WTC11 (cell line): ENCODE results near the gene CCDC60.

Source experiments
- CREB1 ChIP-seq: sonication (generic); formaldehyde crosslinking; IDR thresholded peaks from 2 replicates; pipeline ENCODE4 v1.8.0; 2023; ENCODE audit warnings: mild to moderate bottlenecking, missing genetic modification reagents
- CREM ChIP-seq: sonication (generic); formaldehyde crosslinking; IDR thresholded peaks from 2 replicates; pipeline ENCODE4 v1.8.1; 2022; ENCODE audit warnings: mild to moderate bottlenecking, missing genetic modification reagents, moderate library complexity
- CTCF ChIP-seq: fragments of 200-600 bp; IDR thresholded peaks from 2 replicates; pipeline ENCODE4 v1.8.0; 2022; ENCODE audit warnings: antibody characterized with exemption
- FOXP4 ChIP-seq: sonication (generic); formaldehyde crosslinking; IDR thresholded peaks from 2 replicates; pipeline ENCODE4 v1.8.0; 2022; ENCODE audit warnings: mild to moderate bottlenecking, missing genetic modification reagents
- GRHL2 ChIP-seq: fragments of 250-450 bp; sonication (Bioruptor Pico); IDR thresholded peaks from 2 replicates; pipeline ENCODE4 v1.8.0; 2022; ENCODE audit warnings: mild to moderate bottlenecking, moderate library complexity; ENCODE audit not compliant: insufficient replicate concordance, severe bottlenecking
- KAT7 ChIP-seq: sonication (generic); formaldehyde crosslinking; IDR thresholded peaks from 2 replicates; pipeline ENCODE4 v1.8.1; 2023; ENCODE audit warnings: missing genetic modification reagents, mild to moderate bottlenecking, borderline replicate concordance
- NR2C2 ChIP-seq: sonication (generic); formaldehyde crosslinking; IDR thresholded peaks from 2 replicates; pipeline ENCODE4 v1.8.0; 2022; ENCODE audit warnings: mild to moderate bottlenecking, missing genetic modification reagents
- NR3C1 ChIP-seq: sonication (generic); formaldehyde crosslinking; conservative IDR thresholded peaks from 2 replicates; pipeline ENCODE4 v1.8.1; 2023; ENCODE audit warnings: low read depth, mild to moderate bottlenecking, missing genetic modification reagents
- RELA ChIP-seq: sonication (generic); formaldehyde crosslinking; IDR thresholded peaks from 2 replicates; pipeline ENCODE4 v1.8.1; 2022; ENCODE audit warnings: missing genetic modification reagents, mild to moderate bottlenecking, borderline replicate concordance
- USF2 ChIP-seq: sonication (generic); formaldehyde crosslinking; IDR thresholded peaks from 2 replicates; pipeline ENCODE4 v1.8.1; 2023; ENCODE audit warnings: mild to moderate bottlenecking, missing genetic modification reagents, moderate library complexity
- ZNF317 ChIP-seq: sonication (generic); formaldehyde crosslinking; IDR thresholded peaks from 2 replicates; pipeline ENCODE4 v1.8.1; 2023; ENCODE audit warnings: low read depth, mild to moderate bottlenecking, moderate library complexity, missing genetic modification reagents, borderline replicate concordance

GRCh38 chr12:119576915-119577314 lies 242.4 kb downstream of the CCDC60 start:
- no peak for TF ChIP-seq NR2C2
- TF ChIP-seq ZNF317 (CRISPR knock-in tag): no peak
- no peak for TF ChIP-seq CTCF
- TF ChIP-seq CREB1 (CRISPR knock-in tag): no peak
- TF ChIP-seq FOXP4 (CRISPR knock-in tag): no peak
- no peak for TF ChIP-seq NR3C1 (CRISPR knock-in tag)
- TF ChIP-seq KAT7: no peak
- TF ChIP-seq USF2 (CRISPR knock-in tag): no peak
- no peak for TF ChIP-seq RELA (CRISPR knock-in tag)
- no peak for TF ChIP-seq GRHL2
- TF ChIP-seq CREM (CRISPR knock-in tag): no peak
